Measurements from ENCODE around the gene GSE1.

Gene GSE1

DNA sequence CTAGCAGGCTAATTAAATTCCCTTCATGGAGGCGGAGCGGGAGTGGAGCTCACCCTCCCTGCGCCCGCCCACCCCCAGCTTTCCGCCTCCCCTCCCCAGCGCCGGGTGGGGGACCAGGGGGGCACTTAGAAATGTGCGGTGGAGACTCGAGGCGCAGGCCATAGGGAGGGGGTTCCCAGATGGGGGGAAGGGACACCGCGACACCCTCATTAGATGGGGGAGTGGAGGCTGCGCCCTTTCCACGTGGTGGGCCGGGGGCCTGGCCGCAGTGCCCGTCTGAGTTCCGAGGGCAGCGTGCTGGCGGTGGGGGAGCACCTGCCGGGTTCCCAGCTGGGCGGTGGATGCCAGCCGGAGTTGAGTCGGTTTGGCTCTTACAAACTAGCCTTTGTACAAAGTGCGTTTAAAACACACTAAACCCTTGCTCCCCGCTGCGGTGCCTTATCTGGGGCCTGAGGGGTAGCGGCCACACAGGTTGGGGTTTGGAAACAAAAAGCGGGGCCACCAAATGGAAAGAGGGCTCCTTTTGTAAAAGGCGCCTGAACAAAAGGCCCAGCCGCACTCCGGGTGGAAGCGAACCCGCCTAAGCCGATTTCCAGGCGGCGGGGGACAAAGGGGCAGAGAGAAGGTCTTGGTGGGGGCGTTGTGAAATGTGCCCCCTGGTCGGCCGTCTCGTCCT, 1.4 kb downstream of the GSE1 start (continued):
- TF ChIP-seq ZBTB48 (tag by site-specific recombination; IDR thresholded peaks at IDR 0.05) (no peak), GLI2 (tag by site-specific recombination; IDR thresholded peaks at IDR 0.05; ENCODE audit: borderline replicate concordance, low read depth) (no peak), KLF16 (tag by site-specific recombination; IDR thresholded peaks at IDR 0.05) (no peak), ZNF10 (tag by site-specific recombination; IDR thresholded peaks at IDR 0.05) (no peak), ZNF510 (tag by site-specific recombination; IDR thresholded peaks at IDR 0.05; ENCODE audit: insufficient replicate concordance) (no peak), ZNF747 (tag by site-specific recombination; IDR thresholded peaks at IDR 0.05) (no peak), BCL11A (tag by site-specific recombination; IDR thresholded peaks at IDR 0.05; ENCODE audit: low read depth) (no peak), IKZF3 (tag by site-specific recombination; IDR thresholded peaks at IDR 0.05) (no peak), BCL11B (tag by site-specific recombination; IDR thresholded peaks at IDR 0.05; ENCODE audit: low read depth) (no peak), ZNF223 (tag by site-specific recombination; IDR thresholded peaks at IDR 0.05) (no peak), ZNF157 (tag by site-specific recombination; IDR thresholded peaks at IDR 0.05) (no peak), ZBTB20 (tag by site-specific recombination; IDR thresholded peaks at IDR 0.05) (no peak), KLF7 (tag by site-specific recombination; IDR thresholded peaks at IDR 0.05; ENCODE audit: borderline replicate concordance) (no peak), ZFHX2 (tag by site-specific recombination; conservative IDR thresholded peaks at IDR 0.05) (peak; percentile 6), ZBTB7A (tag by site-specific recombination; IDR thresholded peaks at IDR 0.05; ENCODE audit: low read depth) (no peak), ZBTB8A (tag by site-specific recombination; IDR thresholded peaks at IDR 0.05) (peak; percentile 90), ZNF114 (tag by site-specific recombination; IDR thresholded peaks at IDR 0.05) (no peak), ZNF169 (tag by site-specific recombination; IDR thresholded peaks at IDR 0.05) (no peak), FEZF1 (tag by site-specific recombination; IDR thresholded peaks at IDR 0.05) (no peak), ZBTB26 (tag by site-specific recombination; optimal IDR thresholded peaks at IDR 0.05) (no peak), ZIC2 (tag by site-specific recombination; IDR thresholded peaks at IDR 0.05) (no peak), ZNF23 (tag by site-specific recombination; IDR thresholded peaks at IDR 0.05; ENCODE audit: borderline replicate concordance) (no peak)
- TF ChIP-seq, protein P1, sequence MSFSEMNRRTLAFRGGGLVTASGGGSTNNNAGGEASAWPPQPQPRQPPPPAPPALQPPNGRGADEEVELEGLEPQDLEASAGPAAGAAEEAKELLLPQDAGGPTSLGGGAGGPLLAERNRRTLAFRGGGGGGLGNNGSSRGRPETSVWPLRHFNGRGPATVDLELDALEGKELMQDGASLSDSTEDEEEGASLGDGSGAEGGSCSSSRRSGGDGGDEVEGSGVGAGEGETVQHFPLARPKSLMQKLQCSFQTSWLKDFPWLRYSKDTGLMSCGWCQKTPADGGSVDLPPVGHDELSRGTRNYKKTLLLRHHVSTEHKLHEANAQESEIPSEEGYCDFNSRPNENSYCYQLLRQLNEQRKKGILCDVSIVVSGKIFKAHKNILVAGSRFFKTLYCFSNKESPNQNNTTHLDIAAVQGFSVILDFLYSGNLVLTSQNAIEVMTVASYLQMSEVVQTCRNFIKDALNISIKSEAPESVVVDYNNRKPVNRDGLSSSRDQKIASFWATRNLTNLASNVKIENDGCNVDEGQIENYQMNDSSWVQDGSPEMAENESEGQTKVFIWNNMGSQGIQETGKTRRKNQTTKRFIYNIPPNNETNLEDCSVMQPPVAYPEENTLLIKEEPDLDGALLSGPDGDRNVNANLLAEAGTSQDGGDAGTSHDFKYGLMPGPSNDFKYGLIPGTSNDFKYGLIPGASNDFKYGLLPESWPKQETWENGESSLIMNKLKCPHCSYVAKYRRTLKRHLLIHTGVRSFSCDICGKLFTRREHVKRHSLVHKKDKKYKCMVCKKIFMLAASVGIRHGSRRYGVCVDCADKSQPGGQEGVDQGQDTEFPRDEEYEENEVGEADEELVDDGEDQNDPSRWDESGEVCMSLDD (tag by site-specific recombination; IDR thresholded peaks at IDR 0.05): peak; percentile 50; the same call in 1 of the 2 replicates
- TF ChIP-seq, protein P2, sequence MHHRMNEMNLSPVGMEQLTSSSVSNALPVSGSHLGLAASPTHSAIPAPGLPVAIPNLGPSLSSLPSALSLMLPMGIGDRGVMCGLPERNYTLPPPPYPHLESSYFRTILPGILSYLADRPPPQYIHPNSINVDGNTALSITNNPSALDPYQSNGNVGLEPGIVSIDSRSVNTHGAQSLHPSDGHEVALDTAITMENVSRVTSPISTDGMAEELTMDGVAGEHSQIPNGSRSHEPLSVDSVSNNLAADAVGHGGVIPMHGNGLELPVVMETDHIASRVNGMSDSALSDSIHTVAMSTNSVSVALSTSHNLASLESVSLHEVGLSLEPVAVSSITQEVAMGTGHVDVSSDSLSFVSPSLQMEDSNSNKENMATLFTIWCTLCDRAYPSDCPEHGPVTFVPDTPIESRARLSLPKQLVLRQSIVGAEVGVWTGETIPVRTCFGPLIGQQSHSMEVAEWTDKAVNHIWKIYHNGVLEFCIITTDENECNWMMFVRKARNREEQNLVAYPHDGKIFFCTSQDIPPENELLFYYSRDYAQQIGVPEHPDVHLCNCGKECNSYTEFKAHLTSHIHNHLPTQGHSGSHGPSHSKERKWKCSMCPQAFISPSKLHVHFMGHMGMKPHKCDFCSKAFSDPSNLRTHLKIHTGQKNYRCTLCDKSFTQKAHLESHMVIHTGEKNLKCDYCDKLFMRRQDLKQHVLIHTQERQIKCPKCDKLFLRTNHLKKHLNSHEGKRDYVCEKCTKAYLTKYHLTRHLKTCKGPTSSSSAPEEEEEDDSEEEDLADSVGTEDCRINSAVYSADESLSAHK (tag by site-specific recombination; IDR thresholded peaks at IDR 0.05): no peak
- TF ChIP-seq, protein P3, sequence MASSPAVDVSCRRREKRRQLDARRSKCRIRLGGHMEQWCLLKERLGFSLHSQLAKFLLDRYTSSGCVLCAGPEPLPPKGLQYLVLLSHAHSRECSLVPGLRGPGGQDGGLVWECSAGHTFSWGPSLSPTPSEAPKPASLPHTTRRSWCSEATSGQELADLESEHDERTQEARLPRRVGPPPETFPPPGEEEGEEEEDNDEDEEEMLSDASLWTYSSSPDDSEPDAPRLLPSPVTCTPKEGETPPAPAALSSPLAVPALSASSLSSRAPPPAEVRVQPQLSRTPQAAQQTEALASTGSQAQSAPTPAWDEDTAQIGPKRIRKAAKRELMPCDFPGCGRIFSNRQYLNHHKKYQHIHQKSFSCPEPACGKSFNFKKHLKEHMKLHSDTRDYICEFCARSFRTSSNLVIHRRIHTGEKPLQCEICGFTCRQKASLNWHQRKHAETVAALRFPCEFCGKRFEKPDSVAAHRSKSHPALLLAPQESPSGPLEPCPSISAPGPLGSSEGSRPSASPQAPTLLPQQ (tag by site-specific recombination; IDR thresholded peaks at IDR 0.05): no peak
- TF ChIP-seq, protein P4, sequence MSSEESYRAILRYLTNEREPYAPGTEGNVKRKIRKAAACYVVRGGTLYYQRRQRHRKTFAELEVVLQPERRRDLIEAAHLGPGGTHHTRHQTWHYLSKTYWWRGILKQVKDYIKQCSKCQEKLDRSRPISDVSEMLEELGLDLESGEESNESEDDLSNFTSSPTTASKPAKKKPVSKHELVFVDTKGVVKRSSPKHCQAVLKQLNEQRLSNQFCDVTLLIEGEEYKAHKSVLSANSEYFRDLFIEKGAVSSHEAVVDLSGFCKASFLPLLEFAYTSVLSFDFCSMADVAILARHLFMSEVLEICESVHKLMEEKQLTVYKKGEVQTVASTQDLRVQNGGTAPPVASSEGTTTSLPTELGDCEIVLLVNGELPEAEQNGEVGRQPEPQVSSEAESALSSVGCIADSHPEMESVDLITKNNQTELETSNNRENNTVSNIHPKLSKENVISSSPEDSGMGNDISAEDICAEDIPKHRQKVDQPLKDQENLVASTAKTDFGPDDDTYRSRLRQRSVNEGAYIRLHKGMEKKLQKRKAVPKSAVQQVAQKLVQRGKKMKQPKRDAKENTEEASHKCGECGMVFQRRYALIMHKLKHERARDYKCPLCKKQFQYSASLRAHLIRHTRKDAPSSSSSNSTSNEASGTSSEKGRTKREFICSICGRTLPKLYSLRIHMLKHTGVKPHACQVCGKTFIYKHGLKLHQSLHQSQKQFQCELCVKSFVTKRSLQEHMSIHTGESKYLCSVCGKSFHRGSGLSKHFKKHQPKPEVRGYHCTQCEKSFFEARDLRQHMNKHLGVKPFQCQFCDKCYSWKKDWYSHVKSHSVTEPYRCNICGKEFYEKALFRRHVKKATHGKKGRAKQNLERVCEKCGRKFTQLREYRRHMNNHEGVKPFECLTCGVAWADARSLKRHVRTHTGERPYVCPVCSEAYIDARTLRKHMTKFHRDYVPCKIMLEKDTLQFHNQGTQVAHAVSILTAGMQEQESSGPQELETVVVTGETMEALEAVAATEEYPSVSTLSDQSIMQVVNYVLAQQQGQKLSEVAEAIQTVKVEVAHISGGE (tag by site-specific recombination; conservative IDR thresholded peaks at IDR 0.05; ENCODE audit: low read depth): peak; percentile 6; the same call in 1 of the 2 replicates
- TF ChIP-seq, protein P5, sequence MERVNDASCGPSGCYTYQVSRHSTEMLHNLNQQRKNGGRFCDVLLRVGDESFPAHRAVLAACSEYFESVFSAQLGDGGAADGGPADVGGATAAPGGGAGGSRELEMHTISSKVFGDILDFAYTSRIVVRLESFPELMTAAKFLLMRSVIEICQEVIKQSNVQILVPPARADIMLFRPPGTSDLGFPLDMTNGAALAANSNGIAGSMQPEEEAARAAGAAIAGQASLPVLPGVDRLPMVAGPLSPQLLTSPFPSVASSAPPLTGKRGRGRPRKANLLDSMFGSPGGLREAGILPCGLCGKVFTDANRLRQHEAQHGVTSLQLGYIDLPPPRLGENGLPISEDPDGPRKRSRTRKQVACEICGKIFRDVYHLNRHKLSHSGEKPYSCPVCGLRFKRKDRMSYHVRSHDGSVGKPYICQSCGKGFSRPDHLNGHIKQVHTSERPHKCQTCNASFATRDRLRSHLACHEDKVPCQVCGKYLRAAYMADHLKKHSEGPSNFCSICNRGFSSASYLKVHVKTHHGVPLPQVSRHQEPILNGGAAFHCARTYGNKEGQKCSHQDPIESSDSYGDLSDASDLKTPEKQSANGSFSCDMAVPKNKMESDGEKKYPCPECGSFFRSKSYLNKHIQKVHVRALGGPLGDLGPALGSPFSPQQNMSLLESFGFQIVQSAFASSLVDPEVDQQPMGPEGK (tag by site-specific recombination; IDR thresholded peaks at IDR 0.05): peak; percentile 33
